Measurements from ENCODE around the gene GULP1. TPM values are rescaled to one million over a fixed set of nuclear protein-coding genes. Genes with fewer than 3 reads are reported as not detected.

GULP1 gene
- total RNA-seq, 4 donors from 2014 or later = 13.4 to 20.0 (median 17.3) TPM

DNA sequence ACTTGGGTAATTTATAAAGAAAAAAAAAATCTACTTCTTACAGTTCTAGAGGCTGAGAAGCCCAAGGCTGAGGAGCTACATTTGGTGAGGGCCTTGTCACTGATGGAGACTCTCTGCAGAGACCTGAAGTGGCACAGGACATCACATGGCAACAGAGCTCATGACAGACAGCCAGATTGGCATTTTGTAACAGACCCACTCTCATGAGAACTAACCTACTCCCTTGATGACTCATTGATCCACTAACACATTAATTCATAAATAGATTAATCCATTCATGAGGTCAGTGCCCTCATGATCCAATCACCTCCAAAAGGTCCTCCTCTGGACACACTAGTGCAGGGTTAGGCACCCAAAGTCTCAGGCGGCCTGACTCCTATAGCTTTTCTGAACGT is 318.4 kb downstream of the GULP1 start:
- 88 to 92% methylated on average over 2 of the region's 2 CpGs for WGBS, 2 donors
- DNase-seq (ENCODE audit: low spot score in 2 of 2) = no peak

DNA sequence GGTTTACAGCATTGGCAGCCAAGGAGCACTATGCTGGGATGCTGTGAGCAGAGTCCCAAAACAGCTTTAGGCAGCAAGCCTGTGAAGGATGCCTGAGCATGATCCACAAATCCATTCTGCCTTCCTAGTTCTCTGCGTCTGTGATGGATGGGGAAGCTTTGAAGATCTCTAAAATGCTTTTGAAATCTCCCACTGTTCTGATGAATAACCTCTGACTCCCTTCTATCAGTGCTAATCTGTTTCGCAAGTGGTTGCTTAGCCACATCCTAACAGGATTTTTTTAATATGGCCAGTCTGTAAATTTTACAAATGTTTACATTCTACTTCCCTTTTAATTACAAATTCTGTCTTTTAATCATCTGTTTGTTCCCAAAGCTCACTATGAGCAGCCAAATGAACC is 319.2 kb downstream of the GULP1 start:
- no peak for TF ChIP-seq POLR2A (IDR thresholded peaks at IDR 0.05)
- TF ChIP-seq, protein P1, sequence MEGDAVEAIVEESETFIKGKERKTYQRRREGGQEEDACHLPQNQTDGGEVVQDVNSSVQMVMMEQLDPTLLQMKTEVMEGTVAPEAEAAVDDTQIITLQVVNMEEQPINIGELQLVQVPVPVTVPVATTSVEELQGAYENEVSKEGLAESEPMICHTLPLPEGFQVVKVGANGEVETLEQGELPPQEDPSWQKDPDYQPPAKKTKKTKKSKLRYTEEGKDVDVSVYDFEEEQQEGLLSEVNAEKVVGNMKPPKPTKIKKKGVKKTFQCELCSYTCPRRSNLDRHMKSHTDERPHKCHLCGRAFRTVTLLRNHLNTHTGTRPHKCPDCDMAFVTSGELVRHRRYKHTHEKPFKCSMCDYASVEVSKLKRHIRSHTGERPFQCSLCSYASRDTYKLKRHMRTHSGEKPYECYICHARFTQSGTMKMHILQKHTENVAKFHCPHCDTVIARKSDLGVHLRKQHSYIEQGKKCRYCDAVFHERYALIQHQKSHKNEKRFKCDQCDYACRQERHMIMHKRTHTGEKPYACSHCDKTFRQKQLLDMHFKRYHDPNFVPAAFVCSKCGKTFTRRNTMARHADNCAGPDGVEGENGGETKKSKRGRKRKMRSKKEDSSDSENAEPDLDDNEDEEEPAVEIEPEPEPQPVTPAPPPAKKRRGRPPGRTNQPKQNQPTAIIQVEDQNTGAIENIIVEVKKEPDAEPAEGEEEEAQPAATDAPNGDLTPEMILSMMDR (IDR thresholded peaks at IDR 0.05) = no peak
- WGBS, 2 donors = 90 to 94% methylated on average over 2 of the region's 2 CpGs
- intact Hi-C loops (cut with DNase I; ENCODE audit: low total_unique reads) = no loop called here
- DNase-seq (ENCODE audit: low spot score in 2 of 2) = no peak
- H3K4me3 ChIP-seq (ENCODE audit: low read depth, poor library complexity, severe bottlenecking) = no peak overlapping the region

More for the DNA sequence above, 318.4 kb downstream of the GULP1 start:
- TF ChIP-seq, protein P1 (IDR thresholded peaks at IDR 0.05) = no peak
- no peak for TF ChIP-seq POLR2A (IDR thresholded peaks at IDR 0.05)
- intact Hi-C loops (cut with DNase I; ENCODE audit: low total_unique reads) = no loop called here
- H3K4me3 ChIP-seq (ENCODE audit: low read depth, poor library complexity, severe bottlenecking) = no peak overlapping the region

DNA sequence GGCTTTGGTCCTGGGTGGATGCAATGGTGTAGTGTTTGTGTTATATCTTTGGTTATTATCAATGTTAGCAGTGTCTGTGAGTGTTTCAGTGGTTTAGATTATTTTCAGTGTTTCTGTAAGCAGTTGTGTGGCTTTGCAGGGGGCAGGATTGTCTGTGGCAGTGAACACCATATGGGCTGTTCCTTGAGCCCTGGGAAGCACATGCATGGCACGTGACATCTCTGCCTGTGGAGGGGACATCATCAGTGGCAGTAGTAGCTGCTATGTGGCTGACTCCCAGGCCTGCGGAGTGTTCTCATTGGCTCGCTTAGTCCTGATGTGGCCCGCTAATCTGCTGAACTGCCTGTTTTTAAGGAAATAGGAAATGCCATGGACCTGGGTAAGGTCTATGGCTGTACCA is 327.5 kb downstream of the GULP1 start:
- WGBS, 2 donors = 100% methylated on average over 4 of the region's 4 CpGs
- H3K4me3 ChIP-seq (ENCODE audit: low read depth, poor library complexity, severe bottlenecking) = no peak overlapping the region
- DNase-seq (ENCODE audit: low spot score in 2 of 2) = no peak
- TF ChIP-seq POLR2A (IDR thresholded peaks at IDR 0.05) = no peak
- TF ChIP-seq, protein P1 (IDR thresholded peaks at IDR 0.05) = no peak
- intact Hi-C loops (cut with DNase I; ENCODE audit: low total_unique reads) = no loop called here

DNA sequence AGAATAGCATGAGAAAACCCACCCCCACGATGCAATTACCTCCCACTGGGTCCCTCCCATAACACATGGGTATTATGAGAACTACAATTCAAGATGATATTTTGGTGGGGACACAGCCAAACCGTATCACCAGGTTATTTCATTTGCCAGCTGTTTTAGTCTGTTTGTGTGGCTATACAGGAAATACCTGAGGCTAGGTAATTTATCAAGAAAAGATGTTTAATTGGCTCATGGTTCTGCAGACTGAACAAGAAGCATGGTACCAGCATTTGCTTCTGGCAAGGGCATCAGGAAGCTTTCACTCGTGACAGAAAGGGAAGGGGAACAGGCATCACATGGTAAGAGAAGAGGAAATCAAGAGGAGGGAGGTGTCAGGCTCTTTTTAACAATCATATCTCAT is 329.2 kb downstream of the GULP1 start:
- intact Hi-C loops (cut with DNase I; ENCODE audit: low total_unique reads) = no loop called here
- WGBS, 2 donors = 45 to 46% methylated on average over 3 of the region's 3 CpGs

DNA sequence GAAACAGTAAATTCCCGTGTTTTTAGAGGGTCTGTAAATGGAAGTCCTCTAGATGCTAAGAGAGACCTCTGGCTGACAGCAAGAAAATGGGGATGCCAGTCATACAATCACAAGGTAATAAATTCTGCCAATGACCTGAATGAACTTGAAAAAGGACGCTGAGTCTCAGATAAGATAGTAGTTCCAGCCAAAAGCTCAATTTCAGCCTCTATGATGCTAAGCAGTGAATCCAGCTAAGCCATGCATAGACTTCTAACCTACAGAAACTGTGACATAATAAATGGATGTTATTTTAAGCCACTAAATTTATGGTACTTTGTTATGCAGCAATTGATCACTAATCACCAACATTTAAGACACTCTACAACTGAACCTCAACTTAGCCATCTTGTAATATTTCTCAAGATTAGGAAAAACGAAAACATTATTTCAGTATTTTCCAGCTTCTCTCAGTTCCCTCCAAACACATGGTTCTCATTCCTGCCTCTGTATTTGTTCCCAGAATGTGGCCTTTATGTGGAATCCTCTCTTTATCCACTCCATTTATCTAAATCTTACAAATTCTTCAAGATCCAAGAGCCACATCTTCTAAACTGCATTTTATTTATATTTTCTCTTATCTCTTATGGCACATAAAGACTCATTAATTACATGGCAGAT is 331.1 kb downstream of the GULP1 start:
- H3K4me3 ChIP-seq (ENCODE audit: low read depth, poor library complexity, severe bottlenecking) = no peak overlapping the region
- no peak for DNase-seq (ENCODE audit: low spot score in 2 of 2)
- TF ChIP-seq, protein P1 (IDR thresholded peaks at IDR 0.05) = no peak
- TF ChIP-seq POLR2A (IDR thresholded peaks at IDR 0.05) = no peak
- WGBS, 2 donors = 54 to 60% methylated on average over 3 of the region's 3 CpGs
- intact Hi-C loops (cut with DNase I; ENCODE audit: low total_unique reads) = no loop called here

More for the DNA sequence above, 329.2 kb downstream of the GULP1 start:
- TF ChIP-seq POLR2A (IDR thresholded peaks at IDR 0.05) = no peak
- TF ChIP-seq, protein P1 (IDR thresholded peaks at IDR 0.05) = no peak
- DNase-seq (ENCODE audit: low spot score in 2 of 2) = no peak
- H3K4me3 ChIP-seq (ENCODE audit: low read depth, poor library complexity, severe bottlenecking) = no peak overlapping the region
